OCI-LY3 (cell line): ENCODE results near the gene MED27.

Source experiments
- H2AFZ ChIP-seq: fragments of 200-600, 300-600 bp; shearing (Covaris generic); 2 replicates; pipeline ENCODE4 v1.6.0; 2014; ENCODE audit warnings: antibody characterized with exemption, low read depth, low read length
- H3K27ac ChIP-seq: fragments of 200-600, 300-600 bp; sonication (generic); 2 replicates; pipeline ENCODE4 v1.5.1; 2014; ENCODE audit warnings: mild to moderate bottlenecking, low read length, moderate library complexity, mixed read lengths
- H3K27me3 ChIP-seq: fragments of 200-600, 300-600 bp; sonication (generic); 2 replicates; pipeline ENCODE4 v1.6.1; 2014; ENCODE audit warnings: low read depth, low read length, mixed read lengths
- H3K36me3 ChIP-seq: fragments of 200-600, 300-600 bp; sonication (generic); replicated peaks from 2 replicates; pipeline ENCODE3; 2014; ENCODE audit warnings: low read depth, low read length, mixed read lengths
- H3K4me1 ChIP-seq: fragments of 300-600, 200-600 bp; sonication (generic); 2 replicates; pipeline ENCODE4 v1.6.1; 2014; ENCODE audit warnings: low read length, mixed read lengths
- H3K4me2 ChIP-seq: fragments of 200-600, 300-600 bp; sonication (generic); 2 replicates; pipeline ENCODE4 v1.6.1; 2014; ENCODE audit warnings: low read length, mixed read lengths
- H3K4me3 ChIP-seq: fragments of 300-600, 200-600 bp; sonication (generic); 2 replicates; pipeline ENCODE4 v1.5.1; 2014; ENCODE audit warnings: antibody characterized with exemption, mild to moderate bottlenecking, low read length, moderate library complexity
- H3K79me2 ChIP-seq: fragments of 300-600, 200-600 bp; shearing (Covaris generic); 2 replicates; pipeline ENCODE4 v1.6.1; 2014; ENCODE audit warnings: mild to moderate bottlenecking, low read length, mixed read lengths
- H3K9ac ChIP-seq: fragments of 300-600, 200-600 bp; shearing (Covaris generic); 2 replicates; pipeline ENCODE4 v1.6.0; 2014; ENCODE audit warnings: mild to moderate bottlenecking, low read length, moderate library complexity
- H3K9me3 ChIP-seq: fragments of 200-600, 300-600 bp; shearing (Covaris generic); 2 replicates; pipeline ENCODE4 v1.6.1; 2014; ENCODE audit warnings: low read length, mixed read lengths; ENCODE audit not compliant: insufficient read depth
- H4K20me1 ChIP-seq: fragments of 200-600, 300-600 bp; sonication (generic); 2 replicates; pipeline ENCODE4 v1.6.1; 2016; ENCODE audit warnings: low read length, mixed read lengths; ENCODE audit not compliant: insufficient read depth
- EZH2phosphoT487 ChIP-seq: fragments of 200-600 bp; shearing (Covaris generic); IDR thresholded peaks from 2 replicates; pipeline ENCODE4 v1.6.1; 2018; ENCODE audit warnings: antibody characterized with exemption, mixed run types, low read depth
- TF ChIP-seq, protein P1 (sequence below): fragments of 200-600, 300-600 bp; sonication (generic); IDR thresholded peaks from 2 replicates; pipeline ENCODE4 v1.5.1; 2014; ENCODE audit warnings: antibody characterized with exemption, low read length, low read depth

The MED27 gene

DNA sequence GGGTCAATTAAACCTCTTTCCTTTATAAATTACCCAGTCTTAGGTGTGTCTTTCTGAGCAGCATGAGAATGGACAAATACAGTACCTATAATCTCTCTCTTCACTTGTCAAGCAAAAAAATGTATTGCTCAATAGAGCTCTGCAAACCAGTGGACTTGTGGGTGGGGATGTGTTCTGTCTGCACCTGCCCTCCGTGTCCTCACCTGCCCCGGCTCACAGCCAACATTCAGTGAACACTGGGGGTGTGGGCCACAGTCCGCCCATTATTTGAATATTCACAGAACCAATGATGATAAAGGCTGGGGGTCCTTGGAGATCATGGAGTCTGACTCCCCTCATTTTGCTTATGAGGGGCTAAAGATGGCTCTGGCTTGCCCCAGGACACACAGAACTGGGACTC, 36.9 kb upstream of the MED27 start:
- Histone ChIP-seq H3K4me2 (no peak overlapping the region), H3K27ac (no peak overlapping the region), H3K4me3 (no peak overlapping the region), H3K9me3 (no peaks in the 10 kb centered on the region), H3K36me3 (no peaks in the 10 kb centered on the region), H3K27me3 (peaks cover 38% of the 10 kb centered on the region), H3K4me1 (no peaks in the 10 kb centered on the region), H3K79me2 (no peaks in the 10 kb centered on the region), H2AFZ (no peak overlapping the region), H3K9ac (no peak overlapping the region), H4K20me1 (no peaks in the 10 kb centered on the region)
- TF ChIP-seq, protein P1, sequence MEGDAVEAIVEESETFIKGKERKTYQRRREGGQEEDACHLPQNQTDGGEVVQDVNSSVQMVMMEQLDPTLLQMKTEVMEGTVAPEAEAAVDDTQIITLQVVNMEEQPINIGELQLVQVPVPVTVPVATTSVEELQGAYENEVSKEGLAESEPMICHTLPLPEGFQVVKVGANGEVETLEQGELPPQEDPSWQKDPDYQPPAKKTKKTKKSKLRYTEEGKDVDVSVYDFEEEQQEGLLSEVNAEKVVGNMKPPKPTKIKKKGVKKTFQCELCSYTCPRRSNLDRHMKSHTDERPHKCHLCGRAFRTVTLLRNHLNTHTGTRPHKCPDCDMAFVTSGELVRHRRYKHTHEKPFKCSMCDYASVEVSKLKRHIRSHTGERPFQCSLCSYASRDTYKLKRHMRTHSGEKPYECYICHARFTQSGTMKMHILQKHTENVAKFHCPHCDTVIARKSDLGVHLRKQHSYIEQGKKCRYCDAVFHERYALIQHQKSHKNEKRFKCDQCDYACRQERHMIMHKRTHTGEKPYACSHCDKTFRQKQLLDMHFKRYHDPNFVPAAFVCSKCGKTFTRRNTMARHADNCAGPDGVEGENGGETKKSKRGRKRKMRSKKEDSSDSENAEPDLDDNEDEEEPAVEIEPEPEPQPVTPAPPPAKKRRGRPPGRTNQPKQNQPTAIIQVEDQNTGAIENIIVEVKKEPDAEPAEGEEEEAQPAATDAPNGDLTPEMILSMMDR, result no peak
- TF ChIP-seq EZH2phosphoT487, result no peak

DNA sequence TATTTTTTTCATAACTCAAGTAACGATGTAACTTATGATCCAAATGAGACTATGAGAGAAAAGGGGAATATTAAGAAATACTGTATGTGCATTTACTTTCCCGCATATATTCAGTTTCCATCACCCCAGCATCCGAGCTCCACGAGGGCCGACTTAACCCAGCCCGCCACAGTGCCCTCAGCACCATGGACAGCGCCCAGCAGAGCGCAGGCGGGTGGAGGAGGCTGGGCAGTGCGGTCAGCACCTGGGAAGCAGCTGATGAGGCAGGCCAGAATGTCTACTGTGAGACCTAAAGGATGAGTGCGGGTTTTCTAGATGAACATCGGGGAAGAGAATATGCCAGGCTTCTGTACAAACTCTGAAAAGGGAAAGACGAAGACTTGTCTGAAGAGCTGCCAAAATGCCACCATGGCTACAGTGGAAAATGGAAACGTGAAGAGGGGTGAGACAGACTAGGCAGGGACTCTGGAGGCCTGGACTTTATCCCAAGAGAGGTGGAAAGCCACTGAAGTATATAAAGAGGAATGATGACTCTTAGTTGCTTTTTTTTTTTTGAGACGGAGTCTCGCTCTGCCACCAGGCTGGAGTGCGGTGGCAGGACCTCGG, 34.5 kb upstream of the MED27 start:
- Histone ChIP-seq H3K9me3 (no peaks in the 10 kb centered on the region), H3K4me3 (no peak overlapping the region), H3K36me3 (no peaks in the 10 kb centered on the region), H4K20me1 (no peaks in the 10 kb centered on the region), H3K4me2 (no peak overlapping the region), H3K27ac (no peak overlapping the region), H3K79me2 (no peaks in the 10 kb centered on the region), H2AFZ (no peak overlapping the region), H3K9ac (no peak overlapping the region), H3K27me3 (peaks cover 29% of the 10 kb centered on the region), H3K4me1 (no peaks in the 10 kb centered on the region)
- TF ChIP-seq, protein P1, result no peak
- no peak for TF ChIP-seq EZH2phosphoT487

DNA sequence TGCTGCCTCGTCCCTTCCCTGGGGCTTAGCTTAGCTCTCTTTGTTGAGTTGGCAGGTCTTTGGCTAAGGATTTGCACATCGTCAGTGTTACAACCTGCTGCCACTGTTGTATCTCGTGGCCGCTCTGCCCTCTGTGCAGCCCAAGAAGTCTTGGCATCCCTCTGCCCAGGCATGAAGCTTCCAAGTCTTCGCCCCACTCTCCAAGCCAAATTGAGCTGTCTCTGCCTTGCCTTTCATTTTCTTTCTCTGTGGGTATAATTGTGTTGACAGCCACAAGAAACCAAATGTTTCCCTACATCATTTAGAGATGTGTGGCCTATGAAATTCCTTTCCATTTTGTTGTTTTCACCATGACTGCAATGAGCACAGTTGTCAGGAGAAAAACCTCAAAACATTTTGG, 29.6 kb upstream of the MED27 start:
- Histone ChIP-seq H3K27ac (no peak overlapping the region), H3K4me2 (no peak overlapping the region), H3K27me3 (peaks cover 34% of the 10 kb centered on the region), H2AFZ (no peak overlapping the region), H3K9ac (no peak overlapping the region), H3K9me3 (no peaks in the 10 kb centered on the region), H3K36me3 (no peaks in the 10 kb centered on the region), H3K4me3 (no peak overlapping the region), H3K4me1 (no peaks in the 10 kb centered on the region), H4K20me1 (no peaks in the 10 kb centered on the region), H3K79me2 (no peaks in the 10 kb centered on the region)
- no peak for TF ChIP-seq EZH2phosphoT487

DNA sequence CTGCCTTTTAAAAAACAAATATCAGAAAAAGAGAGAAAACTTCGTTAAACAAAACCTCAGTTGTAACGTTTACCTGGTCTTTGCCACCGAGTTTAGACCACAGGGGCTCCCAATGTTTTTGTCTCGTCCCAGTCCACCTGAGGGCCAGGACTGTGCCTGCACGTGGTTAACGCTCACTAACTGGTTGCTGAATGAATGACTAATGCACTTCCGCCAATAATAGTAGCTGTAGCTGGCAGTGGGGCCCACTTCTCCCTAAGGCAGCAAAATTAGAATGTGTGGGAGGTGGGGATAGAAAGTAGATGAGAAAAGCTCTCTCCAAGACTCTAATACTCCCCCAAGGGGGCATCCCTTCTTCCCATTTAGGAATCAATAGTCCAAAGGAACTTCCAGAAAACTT, 29.1 kb upstream of the MED27 start:
- H3K9me3 ChIP-seq, result no peaks in the 10 kb centered on the region
- TF ChIP-seq, protein P1, result no peak
- no peak for TF ChIP-seq EZH2phosphoT487
- no peaks in the 10 kb centered on the region for H3K79me2 ChIP-seq
- no peaks in the 10 kb centered on the region for H3K4me1 ChIP-seq
- H2AFZ ChIP-seq, result no peak overlapping the region
- H3K4me2 ChIP-seq, result no peak overlapping the region
- peaks cover 34% of the 10 kb centered on the region for H3K27me3 ChIP-seq
- H3K36me3 ChIP-seq, result no peaks in the 10 kb centered on the region
- H3K9ac ChIP-seq, result no peak overlapping the region
- no peaks in the 10 kb centered on the region for H4K20me1 ChIP-seq
- no peak overlapping the region for H3K27ac ChIP-seq
- no peak overlapping the region for H3K4me3 ChIP-seq
